ENCODE results near the gene AKAP8L.

The AKAP8L gene

GRCh38 chr19:15331419-15332310, 87.1 kb downstream of the AKAP8L start:
- TF ChIP-seq, protein P1, sequence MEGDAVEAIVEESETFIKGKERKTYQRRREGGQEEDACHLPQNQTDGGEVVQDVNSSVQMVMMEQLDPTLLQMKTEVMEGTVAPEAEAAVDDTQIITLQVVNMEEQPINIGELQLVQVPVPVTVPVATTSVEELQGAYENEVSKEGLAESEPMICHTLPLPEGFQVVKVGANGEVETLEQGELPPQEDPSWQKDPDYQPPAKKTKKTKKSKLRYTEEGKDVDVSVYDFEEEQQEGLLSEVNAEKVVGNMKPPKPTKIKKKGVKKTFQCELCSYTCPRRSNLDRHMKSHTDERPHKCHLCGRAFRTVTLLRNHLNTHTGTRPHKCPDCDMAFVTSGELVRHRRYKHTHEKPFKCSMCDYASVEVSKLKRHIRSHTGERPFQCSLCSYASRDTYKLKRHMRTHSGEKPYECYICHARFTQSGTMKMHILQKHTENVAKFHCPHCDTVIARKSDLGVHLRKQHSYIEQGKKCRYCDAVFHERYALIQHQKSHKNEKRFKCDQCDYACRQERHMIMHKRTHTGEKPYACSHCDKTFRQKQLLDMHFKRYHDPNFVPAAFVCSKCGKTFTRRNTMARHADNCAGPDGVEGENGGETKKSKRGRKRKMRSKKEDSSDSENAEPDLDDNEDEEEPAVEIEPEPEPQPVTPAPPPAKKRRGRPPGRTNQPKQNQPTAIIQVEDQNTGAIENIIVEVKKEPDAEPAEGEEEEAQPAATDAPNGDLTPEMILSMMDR (IDR thresholded peaks at IDR 0.05): no peak
- peaks cover 56 to 67% of the 10 kb centered on the region in 2 experiments for H3K4me1 ChIP-seq (ENCODE audit: control insufficient read depth in 1 of 2, insufficient read depth in 1 of 2, low read depth in 1 of 2, low read length in 1 of 2)
- H3K36me3 ChIP-seq: no peaks in the 10 kb centered on the region

DNA sequence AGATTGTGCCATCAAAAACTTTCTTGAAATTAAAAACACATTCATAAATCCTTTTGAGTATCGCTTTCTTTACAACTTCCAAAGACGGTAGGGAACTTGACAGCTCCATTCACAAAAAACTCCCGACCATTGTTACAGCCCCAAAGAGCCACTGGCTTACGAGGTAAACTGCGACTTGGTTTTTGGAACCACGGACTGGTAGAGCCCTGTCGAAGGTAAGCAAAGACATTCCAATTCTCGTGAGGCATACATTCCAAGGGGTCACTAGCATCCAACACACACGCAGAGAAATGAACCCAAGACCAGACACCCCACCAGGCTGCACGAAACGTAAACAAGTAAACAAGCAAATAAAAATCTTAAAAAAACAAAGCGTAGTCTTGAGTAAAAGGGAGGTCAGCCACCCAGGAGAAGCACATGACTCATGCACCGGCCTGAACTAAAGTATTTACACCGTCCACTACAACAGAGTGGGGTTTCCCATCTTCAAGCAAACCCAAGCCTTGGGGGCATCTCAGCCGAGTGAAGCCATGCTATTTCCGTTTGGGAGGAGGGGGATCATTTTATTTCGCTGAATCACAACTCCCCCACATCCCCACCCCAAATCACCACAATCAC, 87.9 kb downstream of the AKAP8L start:
- Histone ChIP-seq H3K4me1 (ENCODE audit: control insufficient read depth in 1 of 2, insufficient read depth in 1 of 2, low read depth in 1 of 2, low read length in 1 of 2) (peaks cover 63 to 74% of the 10 kb centered on the region in 2 experiments), H3K27ac (peak overlapping the region; percentile 96), H3K4me3 (ENCODE audit: low read depth in 1 of 2, low read length in 1 of 2) (peak overlapping the region; percentile 85 to 91), H3K9me3 (no peaks in the 10 kb centered on the region), H3K27me3 (no peaks in the 10 kb centered on the region), H3K36me3 (no peaks in the 10 kb centered on the region)
- TF ChIP-seq, protein P1 (IDR thresholded peaks at IDR 0.05): no peak

More at GRCh38 chr19:15331419-15332310, 87.1 kb downstream of the AKAP8L start:
- Histone ChIP-seq H3K27ac (peak overlapping the region; percentile 96), H3K9me3 (no peaks in the 10 kb centered on the region), H3K27me3 (no peaks in the 10 kb centered on the region), H3K4me3 (ENCODE audit: low read depth in 1 of 2, low read length in 1 of 2) (peak overlapping the region; percentile 85 to 91)

Data from neutrophil (primary cell).